D341Med (cell line): ENCODE results near the gene STK32A.
"Not testable (repeated sequence)": the region's sequence is repeated elsewhere in the genome, so short reads cannot be mapped to it uniquely, and the experiment has no call there.

Experiments used
- DNase-seq: peaks from one replicate; pipeline ENCODE4 v3.0.0; 2012; ENCODE audit warnings: low spot score

STK32A gene

DNA sequence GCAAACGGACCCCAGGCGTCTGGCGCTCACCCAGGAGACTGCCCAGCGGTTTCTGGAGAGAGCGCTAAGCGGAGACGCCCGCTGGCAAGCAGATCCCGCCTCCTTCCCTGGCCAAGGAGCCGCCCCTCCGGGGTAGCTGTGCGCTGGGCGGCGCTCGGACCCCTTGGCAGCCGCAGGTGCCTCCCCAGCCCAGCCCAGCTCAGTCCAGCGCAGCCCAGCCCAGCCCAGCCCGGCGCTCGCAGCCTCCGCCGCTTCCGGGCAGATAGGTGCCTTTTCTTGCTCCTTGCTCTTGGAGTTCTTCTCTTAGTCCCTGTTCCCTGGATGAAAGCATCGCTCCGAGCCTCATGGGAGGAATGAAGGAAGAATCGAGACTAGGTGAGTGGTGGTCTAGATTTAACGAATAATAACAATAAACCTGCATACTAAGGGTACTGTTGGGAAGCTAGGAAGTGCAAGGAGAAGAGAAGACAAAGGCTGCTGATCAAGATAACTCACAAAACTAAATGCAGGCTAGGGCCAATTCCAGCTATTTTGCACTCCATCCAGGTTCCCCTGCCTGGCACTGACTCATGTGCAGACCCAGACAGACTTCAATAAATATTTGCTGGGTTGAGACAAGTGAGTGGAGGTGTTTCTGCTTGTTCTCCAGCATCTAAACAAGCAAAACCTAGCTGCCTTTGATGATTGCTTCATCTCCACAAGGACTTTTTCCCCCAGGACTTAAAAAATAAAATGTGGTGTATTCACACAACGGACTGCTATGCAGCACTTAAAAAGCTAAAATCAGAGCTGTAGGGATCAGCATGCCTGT is at the start of gene STK32A:
Gene STK32A (plus strand): TSS at position 202 of the 811 bp plus-strand sequence. CDS start 4,609 bp downstream, outside the sequence.
- DNase-seq, result peak; percentile 72

- DNase-seq, result no peak
Observed at GRCh38 chr5:147187099-147187540, 47.7 kb upstream of the STK32A start.

DNA sequence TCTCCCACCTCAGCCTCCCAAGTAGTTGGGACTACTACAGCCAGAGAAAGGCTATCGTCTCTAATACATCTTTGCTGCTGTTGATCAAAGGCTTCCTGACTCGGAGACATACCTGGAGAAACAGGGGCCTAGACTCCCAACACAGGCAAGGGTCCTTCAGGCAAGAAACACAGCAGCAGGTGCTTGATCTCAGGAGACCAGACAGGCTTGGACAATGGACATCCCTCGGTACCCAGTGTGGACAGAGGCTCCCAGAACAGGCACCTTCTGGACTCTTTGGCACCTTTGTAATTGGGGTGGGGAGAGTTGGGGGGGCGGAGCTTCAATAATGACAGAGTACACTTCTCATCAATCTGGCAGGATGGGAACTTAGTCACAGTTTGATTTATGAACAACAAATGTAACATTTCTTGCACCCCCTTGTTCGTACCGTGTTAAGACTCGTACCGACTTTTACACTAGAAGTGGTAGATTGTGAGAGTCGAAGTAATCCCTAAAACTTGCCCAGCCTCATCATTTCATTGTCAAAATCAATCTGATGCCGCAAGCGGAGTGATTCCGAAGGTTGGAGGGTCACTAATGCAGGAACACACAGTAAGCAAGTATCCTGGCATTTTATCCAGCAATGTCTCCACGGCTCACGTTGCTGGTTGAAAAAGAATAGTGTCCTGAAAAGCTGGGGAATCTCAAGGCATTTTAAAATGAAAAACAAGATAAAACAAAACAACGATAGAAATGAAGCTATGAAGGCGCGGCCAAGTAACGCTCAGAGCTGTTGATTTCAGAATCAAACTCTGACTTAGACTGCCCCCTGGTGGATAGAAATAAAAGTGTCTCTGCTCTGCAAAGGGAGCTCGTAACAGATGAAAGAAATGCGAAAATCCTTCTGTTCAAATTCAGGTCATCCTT is 46.4 kb upstream of the STK32A start:
- DNase-seq, result peak; percentile 72

- DNase-seq, result no peak
Observed at GRCh38 chr5:147189109-147189424, 45.8 kb upstream of the STK32A start.

DNA sequence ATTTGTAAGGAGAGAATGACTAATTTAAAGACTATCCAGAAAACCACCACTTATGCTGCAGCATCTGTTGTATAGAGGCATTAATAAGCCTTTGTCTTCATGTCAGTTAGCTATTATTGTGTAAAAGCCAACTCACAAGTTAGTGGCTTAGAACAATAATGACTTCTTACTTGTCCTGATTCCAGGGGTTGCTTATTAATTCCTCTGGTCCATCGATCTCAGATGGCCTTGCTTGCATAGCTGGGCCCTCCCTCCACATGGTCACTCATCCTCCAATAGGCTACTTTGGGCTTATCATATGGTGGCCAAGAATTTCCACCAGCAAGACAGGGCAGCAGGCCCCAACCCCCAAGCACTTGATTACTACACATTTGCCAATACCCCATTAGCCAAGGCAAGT is 44.5 kb upstream of the STK32A start:
- DNase-seq, result no peak

DNA sequence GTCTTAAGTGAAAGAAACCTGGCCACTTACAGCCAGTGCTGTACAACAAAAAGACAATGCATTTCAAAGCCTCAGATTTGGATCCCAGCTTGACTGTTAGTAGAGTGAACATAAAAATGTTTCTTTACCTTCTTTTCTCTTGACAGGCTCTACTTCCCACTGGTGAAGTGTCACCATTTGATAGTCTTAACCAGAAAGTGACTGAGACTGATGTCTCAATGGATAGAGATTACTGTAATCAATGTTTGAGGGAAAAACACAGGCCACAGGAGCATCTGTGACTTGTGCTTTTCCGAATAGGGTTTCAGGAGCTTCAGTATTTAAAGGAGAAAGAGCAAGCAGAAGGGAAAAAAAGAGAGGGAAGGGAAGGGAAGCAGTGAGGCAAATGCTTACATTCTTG is 41.7 kb upstream of the STK32A start:
- no peak for DNase-seq

- DNase-seq, result no peak
Observed at GRCh38 chr5:147200004-147200403, 34.8 kb upstream of the STK32A start.

GRCh38 chr5:147203213-147203612 is 31.6 kb upstream of the STK32A start:
- no peak for DNase-seq

DNA sequence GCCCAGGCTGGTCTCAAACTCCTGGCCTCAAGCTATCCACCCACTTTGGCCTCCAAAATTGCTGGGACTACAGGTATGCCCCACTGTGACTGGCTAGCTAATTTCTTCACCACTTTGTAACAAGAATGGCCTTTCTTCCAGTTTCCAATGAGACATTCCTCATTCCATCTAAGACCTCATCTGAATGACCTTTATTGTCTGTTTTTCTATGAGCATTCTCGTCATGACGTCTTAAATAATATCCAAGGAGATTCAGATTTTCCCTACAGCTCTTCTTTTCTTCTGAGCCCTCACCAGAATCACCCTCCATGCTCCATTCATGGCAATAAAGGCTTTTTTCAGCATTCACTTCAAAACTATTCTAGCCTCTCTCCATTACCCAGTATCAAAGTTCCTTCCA is 30.2 kb upstream of the STK32A start:
- no peak for DNase-seq

DNA sequence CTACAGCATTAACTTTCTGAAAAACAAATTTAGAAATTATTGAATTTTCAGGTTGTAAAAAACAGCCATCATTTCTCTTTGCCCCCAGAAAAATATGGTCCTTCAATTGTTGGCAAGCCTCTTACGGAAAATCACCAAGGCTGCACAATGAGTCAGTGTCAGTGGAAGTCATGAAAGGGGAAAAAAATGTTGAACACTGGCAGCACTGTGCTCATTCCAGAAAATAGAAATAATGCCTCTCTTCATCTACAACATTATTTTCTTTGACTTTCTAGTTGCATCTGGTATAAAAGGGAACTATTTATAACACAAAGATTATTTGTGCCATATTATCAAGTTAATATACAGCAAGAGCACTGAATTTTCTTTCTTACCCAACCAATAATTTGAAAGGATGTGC is 26.7 kb upstream of the STK32A start:
- no peak for DNase-seq

GRCh38 chr5:147216552-147217154 is 18.2 kb upstream of the STK32A start:
- no peak for DNase-seq

DNA sequence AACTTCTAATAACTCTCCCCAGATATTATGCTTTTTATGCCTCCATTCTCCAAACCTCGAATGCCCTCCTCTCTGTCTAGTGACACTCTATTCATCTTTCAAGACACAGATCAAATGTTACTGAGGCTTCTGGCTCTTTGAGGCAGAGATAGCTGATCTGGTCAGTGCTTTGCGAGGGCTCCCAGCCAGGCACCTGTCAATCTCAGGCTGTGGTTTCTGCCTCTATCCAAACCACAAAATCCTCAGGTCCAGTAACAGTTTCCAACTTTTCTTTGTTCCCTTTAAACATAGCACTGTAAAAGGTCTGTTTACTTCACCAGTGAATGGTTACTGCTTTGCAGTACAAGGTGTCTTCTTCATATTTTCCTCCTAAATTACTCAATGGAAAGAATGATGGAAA is 11.5 kb upstream of the STK32A start:
- no peak for DNase-seq

DNA sequence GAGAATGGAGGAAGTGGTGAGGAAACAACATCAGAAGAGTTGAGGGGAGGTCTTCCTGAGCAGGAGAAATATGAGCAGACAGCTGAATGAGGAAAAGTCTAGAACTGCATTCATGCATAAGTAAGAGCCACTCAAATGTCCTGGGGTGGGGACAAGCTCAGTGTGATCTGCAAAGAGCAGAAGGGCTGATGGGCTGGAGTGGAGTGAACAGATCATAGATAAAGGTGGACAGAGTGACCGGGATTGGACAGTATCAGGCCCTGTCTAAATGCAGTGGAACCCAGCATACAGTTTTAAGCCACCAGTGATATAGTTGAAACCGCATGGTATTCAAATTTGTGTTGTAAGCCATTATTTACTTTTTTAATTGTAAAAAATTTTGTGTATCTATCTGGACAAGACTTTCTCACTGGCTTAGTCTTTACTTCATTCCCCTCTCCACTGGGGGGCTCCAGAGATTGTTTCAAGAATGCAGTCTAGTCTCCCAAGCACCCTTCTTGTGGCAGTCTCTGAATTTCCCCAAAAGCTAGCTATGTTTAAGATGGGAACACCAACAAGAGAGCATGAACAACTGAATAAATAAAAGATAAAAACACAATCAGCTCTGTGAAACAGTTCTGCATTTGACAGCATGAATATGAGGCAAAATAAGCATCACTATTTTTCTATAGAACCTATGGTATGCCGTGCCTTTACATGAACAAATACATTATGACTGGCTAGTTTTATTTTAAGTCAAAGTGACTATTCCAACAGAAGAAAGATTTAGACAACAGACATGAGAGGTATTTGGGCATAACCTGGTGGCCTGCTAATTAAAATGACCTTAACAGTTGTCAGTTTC is 10.7 kb upstream of the STK32A start:
- DNase-seq, result peak; percentile 54

DNA sequence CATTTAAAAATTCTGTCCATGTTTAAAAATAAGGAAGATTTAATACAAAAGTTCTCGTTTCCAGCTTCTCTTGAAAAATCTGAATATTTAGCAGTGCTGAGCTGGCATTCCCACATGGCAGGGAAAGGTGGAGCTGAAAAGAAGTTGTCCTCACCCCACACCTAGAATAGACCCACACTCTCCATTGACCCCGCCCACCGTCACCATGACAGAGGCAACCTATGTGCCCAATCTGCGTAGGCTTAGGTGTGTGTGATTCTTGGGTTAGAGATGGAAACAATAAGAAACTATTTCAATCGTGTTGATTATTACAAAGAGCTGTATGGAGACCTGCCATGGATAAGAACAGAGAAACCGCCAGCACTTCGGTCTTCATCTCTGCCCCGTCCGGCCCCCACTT is 8.9 kb upstream of the STK32A start:
- no peak for DNase-seq

DNA sequence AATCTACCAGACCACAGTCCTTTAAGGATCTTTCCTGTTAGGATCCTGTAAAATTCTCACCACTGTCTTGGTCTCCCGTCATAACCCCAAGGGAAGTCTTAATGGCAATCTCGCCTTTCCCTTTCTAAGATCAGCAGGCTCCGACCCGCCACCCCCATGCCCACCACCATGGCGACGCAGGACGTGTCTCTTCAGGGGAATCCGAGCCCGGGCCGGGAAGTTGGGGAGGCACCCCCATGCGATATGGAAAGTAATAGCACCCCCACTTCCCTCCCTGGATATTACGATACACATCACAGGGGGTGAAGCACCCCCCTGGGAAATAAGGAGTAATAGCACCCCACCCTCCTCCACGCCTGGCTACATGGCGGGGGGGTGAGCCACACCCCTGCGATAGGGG is 8.3 kb upstream of the STK32A start:
- no peak for DNase-seq

DNA sequence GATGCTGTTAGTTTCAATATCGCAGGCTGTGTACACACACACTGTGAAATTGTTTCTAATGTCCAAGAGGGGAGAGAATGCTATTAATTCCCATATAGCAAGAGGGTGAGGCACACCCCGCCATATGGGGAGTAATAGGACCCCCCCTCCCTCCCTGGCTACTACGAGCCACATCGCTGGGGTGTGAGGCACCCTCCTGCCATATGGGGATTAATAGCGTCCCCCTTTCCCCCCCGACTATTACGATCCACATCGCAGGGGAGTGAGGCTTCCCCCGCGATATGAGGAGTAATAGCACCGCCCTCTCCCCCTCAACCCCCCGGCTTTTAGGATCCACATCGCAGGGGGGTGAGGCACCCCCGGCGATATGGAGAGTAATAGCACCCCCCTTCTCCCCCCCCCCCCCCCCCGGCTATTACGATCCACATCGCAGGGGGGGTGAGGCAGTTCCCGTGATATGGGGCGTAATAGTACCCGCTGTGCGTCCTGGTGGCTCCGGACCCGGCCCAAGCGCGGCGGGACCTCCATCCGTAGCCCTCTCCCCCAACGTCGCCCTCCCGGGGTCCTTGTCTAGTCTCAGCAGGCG is 494 bp upstream of the STK32A start:
- DNase-seq, result no peak

GRCh38 chr5:147240266-147240985 is 5.6 kb downstream of the STK32A start:
- no peak for DNase-seq

DNA sequence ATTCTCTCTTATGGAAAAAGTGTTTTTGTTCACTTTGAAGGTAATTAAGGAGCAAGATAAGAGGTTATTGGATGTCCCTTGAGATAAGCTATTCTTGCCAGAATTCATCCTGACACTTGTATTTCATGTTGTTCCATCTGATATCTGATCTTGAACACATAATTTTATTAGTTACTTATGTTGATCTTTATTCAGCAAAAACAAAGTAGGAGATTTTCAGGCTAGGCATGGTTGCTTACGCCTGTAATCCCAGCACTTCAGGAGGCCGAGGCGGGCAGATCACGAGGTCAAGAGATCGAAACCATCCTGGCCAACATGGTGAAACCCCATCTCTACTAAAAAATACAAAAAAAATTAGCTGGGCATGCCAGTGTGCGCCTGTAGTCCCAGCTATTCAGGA is 8.4 kb downstream of the STK32A start:
- not testable (repeated sequence) for DNase-seq

- DNase-seq, result no peak
Observed at GRCh38 chr5:147245381-147246165, 10.7 kb downstream of the STK32A start.

- DNase-seq, result no peak
Observed at GRCh38 chr5:147248561-147248960, 13.7 kb downstream of the STK32A start.
